OCI-LY3 (cell line): ENCODE data around the gene TP53BP1.
A peak's percentile ranks its signal among the peaks of the same experiment; 100 is the strongest.

Experiments used
- H2AFZ ChIP-seq: fragments of 200-600, 300-600 bp; shearing (Covaris generic); 2 replicates; pipeline ENCODE4 v1.6.0; 2014; ENCODE audit warnings: antibody characterized with exemption, low read depth, low read length
- H3K27ac ChIP-seq: fragments of 200-600, 300-600 bp; sonication (generic); 2 replicates; pipeline ENCODE4 v1.5.1; 2014; ENCODE audit warnings: mild to moderate bottlenecking, low read length, moderate library complexity, mixed read lengths
- H3K27me3 ChIP-seq: fragments of 200-600, 300-600 bp; sonication (generic); 2 replicates; pipeline ENCODE4 v1.6.1; 2014; ENCODE audit warnings: low read depth, low read length, mixed read lengths
- H3K36me3 ChIP-seq: fragments of 200-600, 300-600 bp; sonication (generic); replicated peaks from 2 replicates; pipeline ENCODE3; 2014; ENCODE audit warnings: low read depth, low read length, mixed read lengths
- H3K4me1 ChIP-seq: fragments of 300-600, 200-600 bp; sonication (generic); 2 replicates; pipeline ENCODE4 v1.6.1; 2014; ENCODE audit warnings: low read length, mixed read lengths
- H3K4me2 ChIP-seq: fragments of 200-600, 300-600 bp; sonication (generic); 2 replicates; pipeline ENCODE4 v1.6.1; 2014; ENCODE audit warnings: low read length, mixed read lengths
- H3K4me3 ChIP-seq: fragments of 300-600, 200-600 bp; sonication (generic); 2 replicates; pipeline ENCODE4 v1.5.1; 2014; ENCODE audit warnings: antibody characterized with exemption, mild to moderate bottlenecking, low read length, moderate library complexity
- H3K79me2 ChIP-seq: fragments of 300-600, 200-600 bp; shearing (Covaris generic); 2 replicates; pipeline ENCODE4 v1.6.1; 2014; ENCODE audit warnings: mild to moderate bottlenecking, low read length, mixed read lengths
- H3K9ac ChIP-seq: fragments of 300-600, 200-600 bp; shearing (Covaris generic); 2 replicates; pipeline ENCODE4 v1.6.0; 2014; ENCODE audit warnings: mild to moderate bottlenecking, low read length, moderate library complexity
- H3K9me3 ChIP-seq: fragments of 200-600, 300-600 bp; shearing (Covaris generic); 2 replicates; pipeline ENCODE4 v1.6.1; 2014; ENCODE audit warnings: low read length, mixed read lengths; ENCODE audit not compliant: insufficient read depth
- H4K20me1 ChIP-seq: fragments of 200-600, 300-600 bp; sonication (generic); 2 replicates; pipeline ENCODE4 v1.6.1; 2016; ENCODE audit warnings: low read length, mixed read lengths; ENCODE audit not compliant: insufficient read depth
- EZH2phosphoT487 ChIP-seq: fragments of 200-600 bp; shearing (Covaris generic); IDR thresholded peaks from 2 replicates; pipeline ENCODE4 v1.6.1; 2018; ENCODE audit warnings: antibody characterized with exemption, mixed run types, low read depth
- TF ChIP-seq, protein P1 (sequence below): fragments of 200-600, 300-600 bp; sonication (generic); IDR thresholded peaks from 2 replicates; pipeline ENCODE4 v1.5.1; 2014; ENCODE audit warnings: antibody characterized with exemption, low read length, low read depth

Gene TP53BP1

DNA sequence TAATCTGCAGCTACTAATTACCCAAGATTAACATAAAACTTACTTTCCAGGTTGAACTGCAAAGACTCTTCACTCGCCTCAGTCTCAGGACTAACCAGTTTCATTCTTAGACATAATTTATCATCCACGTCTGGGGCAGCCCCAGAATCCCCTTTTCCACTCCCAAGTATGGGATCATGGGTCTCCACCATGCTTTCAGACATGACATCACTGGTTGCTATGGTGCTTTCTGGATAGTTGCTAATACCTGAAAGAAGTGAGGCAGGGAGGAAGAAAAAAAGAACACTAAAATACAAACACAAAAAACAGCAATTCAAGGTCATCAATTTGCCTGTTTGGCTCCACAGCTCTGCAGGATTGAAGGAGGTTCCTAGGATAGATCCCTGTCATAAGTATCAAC is 46.6 kb downstream of the TP53BP1 start:
- H3K36me3 ChIP-seq = peaks cover 9% of the 10 kb centered on the region

DNA sequence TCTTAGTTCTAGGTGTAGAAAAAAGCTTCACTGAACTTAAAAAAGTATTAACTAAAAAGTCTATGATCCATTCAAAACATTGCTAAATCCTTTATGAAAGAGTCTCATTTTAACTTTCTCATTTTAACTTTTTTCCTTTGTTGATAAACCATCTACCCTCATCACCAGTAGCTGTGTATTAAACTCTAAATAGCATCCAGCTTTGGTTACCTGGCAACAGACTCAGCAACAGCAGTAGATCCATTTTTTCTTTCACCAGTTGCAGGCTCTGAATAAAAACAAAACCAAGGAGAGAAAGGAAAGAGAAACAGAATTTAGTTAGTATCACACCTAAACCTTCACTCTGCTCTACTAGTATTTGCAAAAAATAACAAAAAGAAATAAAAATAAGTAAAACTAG is 51.6 kb downstream of the TP53BP1 start:
- H3K4me1 ChIP-seq = no peaks in the 10 kb centered on the region
- H3K9ac ChIP-seq = no peak overlapping the region
- H3K79me2 ChIP-seq = no peaks in the 10 kb centered on the region
- H3K27ac ChIP-seq = no peak overlapping the region
- TF ChIP-seq, protein P1, sequence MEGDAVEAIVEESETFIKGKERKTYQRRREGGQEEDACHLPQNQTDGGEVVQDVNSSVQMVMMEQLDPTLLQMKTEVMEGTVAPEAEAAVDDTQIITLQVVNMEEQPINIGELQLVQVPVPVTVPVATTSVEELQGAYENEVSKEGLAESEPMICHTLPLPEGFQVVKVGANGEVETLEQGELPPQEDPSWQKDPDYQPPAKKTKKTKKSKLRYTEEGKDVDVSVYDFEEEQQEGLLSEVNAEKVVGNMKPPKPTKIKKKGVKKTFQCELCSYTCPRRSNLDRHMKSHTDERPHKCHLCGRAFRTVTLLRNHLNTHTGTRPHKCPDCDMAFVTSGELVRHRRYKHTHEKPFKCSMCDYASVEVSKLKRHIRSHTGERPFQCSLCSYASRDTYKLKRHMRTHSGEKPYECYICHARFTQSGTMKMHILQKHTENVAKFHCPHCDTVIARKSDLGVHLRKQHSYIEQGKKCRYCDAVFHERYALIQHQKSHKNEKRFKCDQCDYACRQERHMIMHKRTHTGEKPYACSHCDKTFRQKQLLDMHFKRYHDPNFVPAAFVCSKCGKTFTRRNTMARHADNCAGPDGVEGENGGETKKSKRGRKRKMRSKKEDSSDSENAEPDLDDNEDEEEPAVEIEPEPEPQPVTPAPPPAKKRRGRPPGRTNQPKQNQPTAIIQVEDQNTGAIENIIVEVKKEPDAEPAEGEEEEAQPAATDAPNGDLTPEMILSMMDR = no peak
- no peak for TF ChIP-seq EZH2phosphoT487
- no peaks in the 10 kb centered on the region for H3K9me3 ChIP-seq
- H3K4me3 ChIP-seq = no peak overlapping the region
- no peak overlapping the region for H3K4me2 ChIP-seq
- no peaks in the 10 kb centered on the region for H3K27me3 ChIP-seq
- H3K36me3 ChIP-seq = peaks cover 23% of the 10 kb centered on the region
- H2AFZ ChIP-seq = no peak overlapping the region
- no peaks in the 10 kb centered on the region for H4K20me1 ChIP-seq

More for the DNA sequence above, 46.6 kb downstream of the TP53BP1 start:
- Histone ChIP-seq H3K27me3 (no peaks in the 10 kb centered on the region), H3K27ac (no peak overlapping the region), H3K4me1 (no peaks in the 10 kb centered on the region; the same call in 1 of the 2 replicates), H3K4me3 (no peak overlapping the region), H3K4me2 (no peak overlapping the region), H3K9ac (no peak overlapping the region), H3K79me2 (peaks cover 3% of the 10 kb centered on the region; the same call in 1 of the 2 replicates), H2AFZ (no peak overlapping the region), H3K9me3 (no peaks in the 10 kb centered on the region), H4K20me1 (no peaks in the 10 kb centered on the region)
- TF ChIP-seq, protein P1 = no peak
- TF ChIP-seq EZH2phosphoT487 = no peak

- Histone ChIP-seq H3K9me3 (no peaks in the 10 kb centered on the region), H3K4me3 (no peak overlapping the region), H3K36me3 (peaks cover 23% of the 10 kb centered on the region), H3K79me2 (no peaks in the 10 kb centered on the region), H2AFZ (no peak overlapping the region), H3K27me3 (no peaks in the 10 kb centered on the region), H3K9ac (no peak overlapping the region), H3K27ac (no peak overlapping the region), H4K20me1 (no peaks in the 10 kb centered on the region), H3K4me2 (no peak overlapping the region), H3K4me1 (no peaks in the 10 kb centered on the region)
- no peak for TF ChIP-seq EZH2phosphoT487
- TF ChIP-seq, protein P1 = peak; percentile 31
These were observed 52.2 kb downstream of the TP53BP1 start for GRCh38 chr15:43440721-43441281.

DNA sequence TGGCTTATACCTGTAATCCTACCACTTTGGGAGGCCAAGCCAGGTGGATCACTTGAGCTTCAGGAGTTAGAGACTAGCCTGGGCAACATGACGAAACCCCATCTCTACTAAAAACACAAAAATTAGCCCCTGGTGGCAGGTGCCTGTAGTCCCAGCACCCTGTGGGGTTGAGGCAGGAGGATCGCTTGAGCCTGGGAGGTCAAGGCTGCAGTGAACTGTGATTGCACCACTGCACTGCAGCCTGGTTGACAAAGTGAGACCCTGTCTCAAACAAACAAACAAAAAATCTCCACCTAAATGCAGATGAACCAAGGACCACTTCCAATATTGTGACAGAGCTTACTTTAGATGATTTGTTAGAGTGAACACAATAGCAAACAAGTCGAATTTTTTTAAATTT is 53.7 kb downstream of the TP53BP1 start:
- no peak overlapping the region for H3K27ac ChIP-seq
- H3K4me3 ChIP-seq = no peak overlapping the region
- no peaks in the 10 kb centered on the region for H3K4me1 ChIP-seq
- no peak overlapping the region for H3K4me2 ChIP-seq
- H4K20me1 ChIP-seq = no peaks in the 10 kb centered on the region
- no peak overlapping the region for H3K9ac ChIP-seq
- H3K79me2 ChIP-seq = no peaks in the 10 kb centered on the region
- TF ChIP-seq EZH2phosphoT487 = no peak
- TF ChIP-seq, protein P1 = no peak
- no peaks in the 10 kb centered on the region for H3K27me3 ChIP-seq
- peaks cover 20% of the 10 kb centered on the region for H3K36me3 ChIP-seq
- no peak overlapping the region for H2AFZ ChIP-seq
- no peaks in the 10 kb centered on the region for H3K9me3 ChIP-seq
